D721Med (cell line): ENCODE results near the gene RUNX1.

Experiments used
- DNase-seq: peaks from one replicate; pipeline ENCODE4 v3.0.0; 2011; ENCODE audit warnings: low spot score; ENCODE audit not compliant: insufficient read length
- FAIRE-seq: peaks from 2 replicates; lab custom pipeline; 2011; peaks lifted over from hg19 to GRCh38; lab: Jason Lieb, UNC
- TF ChIP-seq, protein P1 (sequence below): IDR thresholded peaks from 2 replicates; pipeline ENCODE4 v1.5.1; 2012; ENCODE audit warnings: mild to moderate bottlenecking, control low read depth; ENCODE audit not compliant: insufficient read depth; ENCODE audit errors: missing control alignments

RUNX1 gene

GRCh38 chr21:35063428-35064172 is 14.5 kb upstream of the RUNX1 start:
- TF ChIP-seq, protein P1, sequence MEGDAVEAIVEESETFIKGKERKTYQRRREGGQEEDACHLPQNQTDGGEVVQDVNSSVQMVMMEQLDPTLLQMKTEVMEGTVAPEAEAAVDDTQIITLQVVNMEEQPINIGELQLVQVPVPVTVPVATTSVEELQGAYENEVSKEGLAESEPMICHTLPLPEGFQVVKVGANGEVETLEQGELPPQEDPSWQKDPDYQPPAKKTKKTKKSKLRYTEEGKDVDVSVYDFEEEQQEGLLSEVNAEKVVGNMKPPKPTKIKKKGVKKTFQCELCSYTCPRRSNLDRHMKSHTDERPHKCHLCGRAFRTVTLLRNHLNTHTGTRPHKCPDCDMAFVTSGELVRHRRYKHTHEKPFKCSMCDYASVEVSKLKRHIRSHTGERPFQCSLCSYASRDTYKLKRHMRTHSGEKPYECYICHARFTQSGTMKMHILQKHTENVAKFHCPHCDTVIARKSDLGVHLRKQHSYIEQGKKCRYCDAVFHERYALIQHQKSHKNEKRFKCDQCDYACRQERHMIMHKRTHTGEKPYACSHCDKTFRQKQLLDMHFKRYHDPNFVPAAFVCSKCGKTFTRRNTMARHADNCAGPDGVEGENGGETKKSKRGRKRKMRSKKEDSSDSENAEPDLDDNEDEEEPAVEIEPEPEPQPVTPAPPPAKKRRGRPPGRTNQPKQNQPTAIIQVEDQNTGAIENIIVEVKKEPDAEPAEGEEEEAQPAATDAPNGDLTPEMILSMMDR = no peak
- DNase-seq = no peak

DNA sequence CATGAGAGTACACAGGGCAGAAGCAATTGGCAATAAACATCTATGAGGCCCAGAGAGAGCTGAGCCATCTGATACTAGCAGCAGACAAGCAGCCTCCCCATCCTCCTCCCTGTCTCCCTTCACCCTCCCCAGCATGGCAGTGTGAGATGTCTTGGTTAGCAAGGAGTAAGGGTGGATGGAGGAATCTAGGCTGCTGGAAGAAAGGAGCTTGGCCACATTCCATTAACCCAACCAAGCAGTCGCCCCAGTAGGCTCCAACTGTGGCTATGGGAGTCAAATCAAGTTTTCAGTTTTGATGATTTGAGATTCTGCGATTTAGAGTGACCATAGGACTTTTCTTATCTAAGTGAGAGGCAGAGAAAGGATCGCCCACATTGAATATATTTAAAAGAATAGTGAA is 12.9 kb upstream of the RUNX1 start:
- TF ChIP-seq, protein P1 = no peak
- FAIRE-seq (no peak), DNase-seq (no peak)

More at GRCh38 chr21:35063428-35064172, 14.5 kb upstream of the RUNX1 start:
- FAIRE-seq = no peak

DNA sequence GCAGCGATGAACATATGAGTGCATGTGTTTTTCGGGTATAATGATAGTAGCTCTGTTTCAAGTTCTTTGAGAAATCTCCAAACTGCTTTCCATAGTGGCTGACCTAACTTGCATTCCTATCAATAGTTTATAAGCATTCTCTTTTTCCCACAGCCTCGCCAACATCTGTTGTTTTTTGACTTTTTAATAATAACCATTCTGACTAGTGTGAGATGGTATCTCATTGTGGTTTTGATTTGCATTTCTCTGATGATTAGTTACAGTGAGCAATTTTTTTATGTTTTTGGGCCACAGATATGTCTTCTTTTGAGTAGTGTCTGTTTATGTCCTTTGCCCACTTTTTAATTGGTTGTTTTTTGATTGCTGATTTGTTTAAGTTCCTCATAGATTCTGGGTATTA is 10.6 kb upstream of the RUNX1 start:
- TF ChIP-seq, protein P1 = no peak
- FAIRE-seq = no peak
- no peak for DNase-seq

- TF ChIP-seq, protein P1 = no peak
- no peak for FAIRE-seq
- no peak for DNase-seq
Measured at GRCh38 chr21:35058058-35058457, 9.0 kb upstream of the RUNX1 start.

DNA sequence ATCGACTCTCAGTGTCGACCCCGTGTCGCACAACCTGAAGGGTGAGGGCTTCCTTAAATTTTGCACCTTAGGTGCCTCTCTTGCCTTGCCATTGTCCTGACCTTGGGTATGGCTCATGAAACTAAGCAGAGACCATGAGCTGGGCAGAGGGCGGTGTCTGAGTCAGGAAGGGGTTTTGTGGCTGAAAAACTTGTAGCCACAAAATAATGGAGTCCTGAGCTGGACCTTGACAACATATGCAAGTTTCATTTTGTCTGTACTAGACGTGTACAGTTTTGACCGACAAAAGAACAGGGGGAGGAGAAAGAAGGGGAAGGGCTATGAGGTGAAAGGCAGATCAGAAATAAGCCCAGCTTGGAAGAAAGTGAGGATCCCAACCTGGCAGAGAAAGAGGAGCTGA is 8.3 kb upstream of the RUNX1 start:
- TF ChIP-seq, protein P1 = no peak
- FAIRE-seq (no peak), DNase-seq (no peak)

DNA sequence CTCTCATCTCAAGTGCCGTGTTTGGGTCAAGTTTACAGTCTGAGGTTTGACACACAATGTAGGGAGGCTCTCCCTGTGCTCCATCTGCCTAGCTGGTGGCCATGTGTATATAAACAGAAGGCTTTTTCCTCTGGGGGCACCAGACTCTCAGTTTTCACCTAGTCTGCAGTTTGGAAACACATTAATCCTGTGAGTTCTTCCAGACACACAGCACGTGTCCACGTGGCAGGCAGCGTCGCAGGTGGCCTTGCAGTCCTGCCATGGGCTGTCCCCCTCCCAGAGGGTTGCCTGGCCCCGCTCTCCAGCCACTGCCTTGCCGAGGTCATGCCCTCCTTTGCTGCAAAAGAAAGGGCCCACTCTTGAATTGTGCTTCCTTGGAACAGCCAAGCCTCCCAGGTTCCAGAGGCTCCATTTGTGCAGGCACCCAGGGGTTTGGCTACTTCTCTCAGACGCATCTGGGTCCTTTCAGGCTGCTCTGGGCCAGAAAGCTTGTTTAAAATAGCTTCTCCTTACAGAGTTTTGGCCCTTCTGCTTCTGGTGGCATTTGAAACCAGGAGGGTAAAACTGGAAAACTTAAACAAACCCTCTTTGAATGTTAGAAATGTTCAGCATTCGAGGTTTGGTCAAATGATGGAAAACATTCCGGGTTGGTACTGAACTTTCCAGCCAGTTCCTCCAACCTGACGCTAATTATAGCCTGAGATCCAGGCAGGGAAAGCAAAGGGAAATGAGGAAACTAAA is 4.4 kb upstream of the RUNX1 start:
- DNase-seq = no peak
- TF ChIP-seq, protein P1 = no peak
- no peak for FAIRE-seq

DNA sequence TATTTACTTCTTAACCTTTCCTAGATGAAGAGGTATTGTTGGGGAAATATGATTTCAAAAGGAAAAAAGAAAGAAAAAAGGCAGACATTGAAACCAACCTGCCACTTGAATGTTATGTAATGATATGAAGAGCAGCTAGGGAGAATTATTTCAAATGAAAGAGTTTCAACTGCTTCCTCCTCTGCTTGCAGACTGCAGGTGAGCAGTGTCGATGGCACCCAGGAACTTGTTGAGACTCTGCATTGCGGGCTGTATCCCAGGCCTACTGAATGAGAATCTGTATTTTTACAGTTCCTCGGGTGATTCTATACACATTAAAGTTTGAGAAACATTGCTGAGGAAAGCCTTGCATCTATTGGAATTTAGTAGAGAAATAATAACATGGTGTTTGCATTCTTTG is 3.7 kb upstream of the RUNX1 start:
- DNase-seq (no peak), FAIRE-seq (no peak)
- TF ChIP-seq, protein P1 = no peak
